OCI-LY7 (cell line): Measurements from ENCODE around the gene TMEM119. TPM values are rescaled to one million over a fixed set of nuclear protein-coding genes. Genes with fewer than 3 reads are reported as not detected.

Experiments
- BruUV-seq: library from RNA; stranded (reverse); fragments of 400-500 nt; replicated peaks from 2 replicates; lab custom pipeline; 2021; lab: Mats Ljungman, UMichigan
- CTCF ChIA-PET: fragments of 300-600 bp; sonication (Branson Sonifier 250); formaldehyde crosslinking; loops from one replicate; lab custom pipeline; 2022; ENCODE audit warnings: antibody characterized with exemption; ENCODE audit not compliant: unreplicated experiment; lab: Charles Lee
- POLR2A ChIA-PET: fragments of 300-600 bp; sonication (Branson Sonifier 250); formaldehyde crosslinking; loops from one replicate; lab custom pipeline; 2022; ENCODE audit warnings: antibody characterized with exemption; lab: Charles Lee
- DNase-seq: peaks from one replicate; pipeline ENCODE4 v3.0.0-alpha.2; 2015; ENCODE audit warnings: low spot score
- H2AFZ ChIP-seq: fragments of 200-600 bp; sonication (generic), shearing (Covaris generic); 2 replicates; pipeline ENCODE4 v1.6.1; 2014; ENCODE audit warnings: mild to moderate bottlenecking, antibody characterized with exemption, low read length, moderate library complexity
- H3K27ac ChIP-seq: fragments of 200-600 bp; sonication (generic); 2 replicates; pipeline ENCODE4 v1.5.1; 2014; ENCODE audit warnings: mixed run types, low read depth, mild to moderate bottlenecking, moderate library complexity, low read length, inconsistent platforms; ENCODE audit not compliant: poor library complexity, severe bottlenecking
- H3K36me3 ChIP-seq: fragments of 200-600 bp; sonication (generic); 2 replicates; pipeline ENCODE4 v1.6.1; 2014; ENCODE audit warnings: mild to moderate bottlenecking, antibody characterized with exemption, low read length, moderate library complexity, mixed read lengths; ENCODE audit not compliant: insufficient read depth
- H3K4me1 ChIP-seq: fragments of 200-600 bp; sonication (generic); 2 replicates; pipeline ENCODE4 v1.5.1; 2014; ENCODE audit warnings: mild to moderate bottlenecking, low read length; ENCODE audit not compliant: insufficient read depth, poor library complexity, severe bottlenecking
- H3K4me2 ChIP-seq: fragments of 200-600 bp; sonication (generic); 2 replicates; pipeline ENCODE4 v1.6.1; 2014; ENCODE audit warnings: mild to moderate bottlenecking, low read length
- H3K4me3 ChIP-seq: fragments of 200-600 bp; sonication (generic); 2 replicates; pipeline ENCODE4 v1.5.1; 2014; ENCODE audit warnings: mild to moderate bottlenecking, low read depth, low read length; ENCODE audit not compliant: poor library complexity, severe bottlenecking
- H3K79me2 ChIP-seq: fragments of 200-600 bp; sonication (generic); 2 replicates; pipeline ENCODE4 v1.6.1; 2016; ENCODE audit warnings: low read depth, mild to moderate bottlenecking, low read length, moderate library complexity, mixed read lengths; ENCODE audit not compliant: insufficient read depth
- H3K9me2 ChIP-seq: fragments of 200-600 bp; sonication (generic); 2 replicates; pipeline ENCODE4 v1.6.1; 2016; ENCODE audit warnings: mild to moderate bottlenecking, low read length, mixed read lengths; ENCODE audit not compliant: insufficient read depth
- H3K9me3 ChIP-seq: fragments of 200-600 bp; sonication (generic); 2 replicates; pipeline ENCODE4 v1.6.1; 2014; ENCODE audit warnings: mild to moderate bottlenecking, mixed run types, low read length, mixed read lengths
- H4K20me1 ChIP-seq: fragments of 200-600 bp; sonication (generic); 2 replicates; pipeline ENCODE4 v1.6.1; 2014; ENCODE audit warnings: mild to moderate bottlenecking, antibody characterized with exemption, low read length, moderate library complexity, mixed read lengths; ENCODE audit not compliant: insufficient read depth
- CTCF ChIP-seq: fragments of 200-600 bp; sonication (generic); conservative IDR thresholded peaks from 2 replicates; pipeline ENCODE4 v1.5.1; 2014; ENCODE audit warnings: mild to moderate bottlenecking, antibody characterized with exemption, low read length, moderate library complexity, mixed read lengths
- EZH2phosphoT487 ChIP-seq: fragments of 200-600 bp; sonication (generic); IDR thresholded peaks from 2 replicates; pipeline ENCODE4 v1.6.1; 2018; ENCODE audit warnings: low read depth, borderline replicate concordance, mild to moderate bottlenecking, mixed run types, antibody characterized with exemption, low read length, moderate library complexity, mixed read lengths
- intact Hi-C: fragments of 100-400 bp; cut with micrococcal nuclease; formaldehyde crosslinking; loops from one replicate; pipeline ENCODE4 v1.10.0; 2022; ENCODE audit not compliant: unreplicated experiment
- total RNA-seq, 2 experiments: library from RNA; depleted of rRNA in 1 of 2; stranded (reverse); fragments of >200 nt in 1 of 2; shearing (Covaris generic) in 1 of 2; gene quantifications; 2 replicates each; pipeline ENCODE4 v1.2.3, GENCODE V29; 2014 to 2022

The TMEM119 gene
- total RNA-seq, 2 experiments from 2014 or later, result not detected

GRCh38 chr12:108589028-108589839 lies 8.7 kb downstream of the TMEM119 start:
- Histone ChIP-seq H3K36me3 (no peaks in the 10 kb centered on the region), H3K9me3 (no peaks in the 10 kb centered on the region), H3K27ac (no peak overlapping the region), H3K9me2 (no peaks in the 10 kb centered on the region), H3K4me3 (no peak overlapping the region), H4K20me1 (no peaks in the 10 kb centered on the region), H2AFZ (no peak overlapping the region), H3K4me2 (no peak overlapping the region), H3K4me1 (no peaks in the 10 kb centered on the region), H3K79me2 (no peaks in the 10 kb centered on the region)
- POLR2A ChIA-PET, result interaction anchor here (0.6 kb wide), 2 partner anchors 331 to 367 kb away, joined by 4 to 8 read pairs; no protein-coding TSS in a partner anchor
- no TSS peak for BruUV-seq
- intact Hi-C loops, result no loop called here
- no peak for DNase-seq
- TF ChIP-seq EZH2phosphoT487 (no peak), CTCF (no peak)
- CTCF ChIA-PET, result interaction anchor here (0.9 kb wide), 1 partner anchor 10 kb away, joined by 3 read pairs; no protein-coding TSS in a partner anchor

GRCh38 chr12:108587826-108588225 lies 10.1 kb downstream of the TMEM119 start:
- Histone ChIP-seq H3K9me2 (no peaks in the 10 kb centered on the region), H3K27ac (no peak overlapping the region), H3K9me3 (no peaks in the 10 kb centered on the region), H2AFZ (no peak overlapping the region), H3K36me3 (no peaks in the 10 kb centered on the region), H3K79me2 (no peaks in the 10 kb centered on the region), H4K20me1 (no peaks in the 10 kb centered on the region), H3K4me2 (no peak overlapping the region), H3K4me1 (no peaks in the 10 kb centered on the region), H3K4me3 (no peak overlapping the region)
- ChIA-PET CTCF (no interaction called here), POLR2A (no interaction called here)
- no TSS peak for BruUV-seq
- DNase-seq, result no peak
- TF ChIP-seq EZH2phosphoT487, result no peak
- TF ChIP-seq CTCF, result no peak
- intact Hi-C loops, result no loop called here

GRCh38 chr12:108586306-108586705 lies 11.6 kb downstream of the TMEM119 start:
- H3K4me3 ChIP-seq, result no peak overlapping the region
- H3K4me2 ChIP-seq, result no peak overlapping the region
- no TSS peak for BruUV-seq
- H3K9me3 ChIP-seq, result no peaks in the 10 kb centered on the region
- no peaks in the 10 kb centered on the region for H3K36me3 ChIP-seq
- H3K9me2 ChIP-seq, result no peaks in the 10 kb centered on the region
- intact Hi-C loops, result no loop called here
- ChIA-PET CTCF (no interaction called here), POLR2A (no interaction called here)
- no peak overlapping the region for H3K27ac ChIP-seq
- DNase-seq, result no peak
- H3K4me1 ChIP-seq, result no peaks in the 10 kb centered on the region
- H4K20me1 ChIP-seq, result no peaks in the 10 kb centered on the region
- TF ChIP-seq CTCF (no peak), EZH2phosphoT487 (no peak)
- no peaks in the 10 kb centered on the region for H3K79me2 ChIP-seq
- no peak overlapping the region for H2AFZ ChIP-seq
